GM18517 (cell line): ENCODE results near the gene SLC2A10.

ENCODE experiments used
- ATAC-seq: cut with Tn5 transposase; IDR thresholded peaks from one replicate; pipeline ENCODE4 v1.9.1; 2021; ENCODE audit warnings: mild to moderate bottlenecking, moderate library complexity; ENCODE audit not compliant: unreplicated experiment

SLC2A10 gene

GRCh38 chr20:46681032-46681854 is 28.2 kb upstream of the SLC2A10 start:
- ATAC-seq = no peak

GRCh38 chr20:46682063-46682821 is 27.2 kb upstream of the SLC2A10 start:
- ATAC-seq = no peak

- no peak for ATAC-seq
These were observed 26.3 kb upstream of the SLC2A10 start for GRCh38 chr20:46683011-46683667.

- no peak for ATAC-seq
These were observed 25.8 kb upstream of the SLC2A10 start for GRCh38 chr20:46683668-46683938.

GRCh38 chr20:46683939-46684750 is 25.3 kb upstream of the SLC2A10 start:
- no peak for ATAC-seq

- no peak for ATAC-seq
These were observed 21.0 kb upstream of the SLC2A10 start for GRCh38 chr20:46688151-46689081.

GRCh38 chr20:46689082-46689753 is 20.2 kb upstream of the SLC2A10 start, which contains the start of gene TP53RK:
TSS of gene TP53RK (minus strand) at chr20:46689444. CDS start at chr20:46689414, 30 bp downstream.
- peak; percentile 93 for ATAC-seq

GRCh38 chr20:46689754-46690085 is 19.7 kb upstream of the SLC2A10 start:
- no peak for ATAC-seq

- ATAC-seq = no peak
These were observed 19.0 kb upstream of the SLC2A10 start for GRCh38 chr20:46690219-46691106.

- no peak for ATAC-seq
These were observed 18.3 kb upstream of the SLC2A10 start for GRCh38 chr20:46691196-46691595.

GRCh38 chr20:46694484-46694883 is 15.0 kb upstream of the SLC2A10 start:
- no peak for ATAC-seq

- no peak for ATAC-seq
These were observed 13.6 kb upstream of the SLC2A10 start for GRCh38 chr20:46695892-46696291.

GRCh38 chr20:46696791-46697279 is 12.6 kb upstream of the SLC2A10 start:
- ATAC-seq = no peak

GRCh38 chr20:46698788-46699187 is 10.7 kb upstream of the SLC2A10 start:
- ATAC-seq = no peak

- no peak for ATAC-seq
These were observed 9.6 kb upstream of the SLC2A10 start for GRCh38 chr20:46699651-46700359.

GRCh38 chr20:46700481-46700880 is 9.0 kb upstream of the SLC2A10 start:
- no peak for ATAC-seq

GRCh38 chr20:46701057-46701456 is 8.4 kb upstream of the SLC2A10 start:
- no peak for ATAC-seq

- no peak for ATAC-seq
These were observed 7.9 kb upstream of the SLC2A10 start for GRCh38 chr20:46701556-46701955.
